Endothelial cell (in vitro differentiated cells): ENCODE measurements around the gene ZNF469. TPM values are rescaled to one million over a fixed set of nuclear protein-coding genes. Genes with fewer than 3 reads are reported as not detected.

Experiments
- DNase-seq: peaks from one replicate; pipeline ENCODE4 v3.0.0; 2021; ENCODE audit warnings: low spot score
- H3K27ac Mint-ChIP-seq: one replicate; pipeline ENCODE4 v1.8.0; 2021; ENCODE audit warnings: mixed read lengths, inconsistent platforms; ENCODE audit not compliant: unreplicated experiment
- H3K27me3 Mint-ChIP-seq: one replicate; pipeline ENCODE4 v1.8.0; 2021; ENCODE audit warnings: mild to moderate bottlenecking, moderate library complexity, mixed read lengths, inconsistent platforms; ENCODE audit not compliant: unreplicated experiment
- H3K36me3 Mint-ChIP-seq: one replicate; pipeline ENCODE4 v1.8.0; 2021; ENCODE audit warnings: mild to moderate bottlenecking, low read depth, mixed read lengths, inconsistent platforms; ENCODE audit not compliant: unreplicated experiment
- H3K4me1 Mint-ChIP-seq: one replicate; pipeline ENCODE4 v1.8.0; 2021; ENCODE audit warnings: mild to moderate bottlenecking, mixed read lengths, inconsistent platforms; ENCODE audit not compliant: unreplicated experiment
- H3K4me3 Mint-ChIP-seq: one replicate; pipeline ENCODE4 v1.8.0; 2021; ENCODE audit warnings: mild to moderate bottlenecking, mixed read lengths, inconsistent platforms; ENCODE audit not compliant: unreplicated experiment
- H3K9me3 Mint-ChIP-seq: one replicate; pipeline ENCODE4 v1.8.0; 2021; ENCODE audit warnings: mixed read lengths, inconsistent platforms; ENCODE audit not compliant: unreplicated experiment
- total RNA-seq: library from RNA; stranded (reverse); fragmentation: NEBNext Ultra II Directional; extraction: Animal tissue kit (Norgen Biotek cat#: 25700); gene quantifications from one replicate; pipeline ENCODE4 v1.2.1, GENCODE V29; 2021; ENCODE audit not compliant: unreplicated experiment
- TF ChIP-seq, protein P1 (sequence below): fragments of 200-600 bp; sonication (generic); IDR thresholded peaks from one replicate; pipeline ENCODE4 v1.5.0; 2021; ENCODE audit warnings: antibody characterized with exemption; ENCODE audit not compliant: unreplicated experiment

ZNF469 gene
- total RNA-seq, 1 donor from 2014 or later: 14.7 TPM

DNA sequence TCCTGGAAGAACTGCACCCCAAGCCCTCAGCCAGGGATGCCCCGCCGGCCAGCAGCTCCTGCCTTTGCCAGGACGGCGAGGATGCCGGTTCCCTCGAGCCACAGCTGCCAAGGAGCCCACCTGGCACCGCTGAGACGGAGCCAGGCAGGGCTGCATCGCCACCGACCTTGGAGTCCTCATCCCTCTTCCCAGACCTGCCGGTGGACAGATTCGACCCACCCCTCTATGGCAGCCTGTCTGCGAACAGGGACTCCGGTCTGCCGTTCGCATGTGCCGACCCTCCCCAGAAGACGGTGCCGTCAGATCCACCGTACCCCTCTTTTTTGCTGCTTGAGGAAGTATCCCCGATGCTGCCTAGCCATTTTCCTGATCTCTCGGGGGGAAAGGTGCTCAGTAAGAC lies 48.9 kb downstream of the ZNF469 start:
- Mint-ChIP-seq H3K27me3 (peaks cover 10% of the 10 kb centered on the region), H3K36me3 (peaks cover 3% of the 10 kb centered on the region), H3K4me1 (peaks cover 12% of the 10 kb centered on the region), H3K4me3 (peak overlapping the region; percentile 57), H3K9me3 (no peaks in the 10 kb centered on the region), H3K27ac (peak overlapping the region; percentile 74)
- no peak for DNase-seq
- TF ChIP-seq, protein P1, sequence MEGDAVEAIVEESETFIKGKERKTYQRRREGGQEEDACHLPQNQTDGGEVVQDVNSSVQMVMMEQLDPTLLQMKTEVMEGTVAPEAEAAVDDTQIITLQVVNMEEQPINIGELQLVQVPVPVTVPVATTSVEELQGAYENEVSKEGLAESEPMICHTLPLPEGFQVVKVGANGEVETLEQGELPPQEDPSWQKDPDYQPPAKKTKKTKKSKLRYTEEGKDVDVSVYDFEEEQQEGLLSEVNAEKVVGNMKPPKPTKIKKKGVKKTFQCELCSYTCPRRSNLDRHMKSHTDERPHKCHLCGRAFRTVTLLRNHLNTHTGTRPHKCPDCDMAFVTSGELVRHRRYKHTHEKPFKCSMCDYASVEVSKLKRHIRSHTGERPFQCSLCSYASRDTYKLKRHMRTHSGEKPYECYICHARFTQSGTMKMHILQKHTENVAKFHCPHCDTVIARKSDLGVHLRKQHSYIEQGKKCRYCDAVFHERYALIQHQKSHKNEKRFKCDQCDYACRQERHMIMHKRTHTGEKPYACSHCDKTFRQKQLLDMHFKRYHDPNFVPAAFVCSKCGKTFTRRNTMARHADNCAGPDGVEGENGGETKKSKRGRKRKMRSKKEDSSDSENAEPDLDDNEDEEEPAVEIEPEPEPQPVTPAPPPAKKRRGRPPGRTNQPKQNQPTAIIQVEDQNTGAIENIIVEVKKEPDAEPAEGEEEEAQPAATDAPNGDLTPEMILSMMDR: no peak

DNA sequence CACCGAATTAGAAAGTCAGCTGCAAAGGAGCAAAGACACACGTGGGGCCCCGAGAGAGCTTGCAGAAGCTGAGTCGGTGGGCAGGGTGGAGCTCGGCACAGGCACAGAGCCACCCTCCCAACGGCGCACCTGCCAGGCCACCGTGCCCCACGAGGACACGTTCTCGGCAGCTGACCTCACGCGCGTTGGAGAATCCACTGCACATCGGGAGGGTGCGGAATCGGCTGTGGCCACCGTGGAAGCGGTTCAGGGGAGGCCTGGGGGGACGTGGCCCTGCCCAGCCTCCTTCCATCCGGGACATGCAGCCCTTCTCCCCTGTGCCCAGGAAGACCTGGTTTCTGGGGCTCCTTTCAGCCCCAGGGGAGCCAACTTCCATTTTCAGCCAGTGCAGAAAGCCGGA lies 49.4 kb downstream of the ZNF469 start:
- Mint-ChIP-seq H3K27ac (no peak overlapping the region), H3K4me1 (peaks cover 12% of the 10 kb centered on the region), H3K36me3 (peaks cover 3% of the 10 kb centered on the region), H3K9me3 (no peaks in the 10 kb centered on the region), H3K27me3 (peaks cover 10% of the 10 kb centered on the region), H3K4me3 (no peak overlapping the region)
- no peak for DNase-seq
- TF ChIP-seq, protein P1: no peak

Other genes starting within 250 kb of the ZNF469 start
- 6.8 TPM for gene ZFPM1, start 70.3 kb downstream of the ZNF469 start, total RNA-seq
- gene ZC3H18, start 187.4 kb downstream of the ZNF469 start, total RNA-seq: 49.3 TPM